ENCODE measurements around the gene METAP1D.

DNA sequence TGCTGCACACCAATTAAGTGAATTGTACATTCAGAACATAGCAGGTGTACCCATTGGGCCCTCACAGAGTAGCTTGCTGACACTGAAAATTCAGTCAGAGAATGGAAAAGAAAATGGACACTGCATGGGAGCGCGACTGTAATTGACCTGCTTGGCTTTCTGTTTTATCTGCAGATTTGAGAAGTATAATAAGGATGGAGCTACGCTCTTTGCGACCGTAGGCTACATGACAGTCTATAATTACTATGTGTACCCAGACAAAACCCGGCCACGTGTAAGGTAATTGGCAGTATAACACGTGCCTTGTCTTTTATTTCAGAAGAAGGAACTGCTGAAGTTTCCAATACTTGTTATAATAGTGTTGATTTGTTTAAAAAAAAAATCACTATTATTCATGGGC, 33.5 kb upstream of the METAP1D start:
- no peak for TF ChIP-seq POLR2A (IDR thresholded peaks at IDR 0.05)
- TF ChIP-seq CTCF (IDR thresholded peaks at IDR 0.05), result no peak
- TF ChIP-seq EP300 (IDR thresholded peaks at IDR 0.05; ENCODE audit: low read depth), result no peak
- TF ChIP-seq POLR2AphosphoS5 (IDR thresholded peaks at IDR 0.05), result no peak
